GM12878 (cell line): ENCODE data around the gene RASGRF2. TPM values are rescaled to one million over a fixed set of nuclear protein-coding genes. Genes with fewer than 3 reads are reported as not detected.

ENCODE experiments used
- ATAC-seq: fragments of 200-7000 bp; cut with Tn5 transposase; 3 replicates; pipeline ENCODE4 v1.9.1; 2020; ENCODE audit warnings: mild to moderate bottlenecking, moderate library complexity
- BruUV-seq: library from RNA; stranded (reverse); fragments of 400-500 nt; replicated peaks from 2 replicates; lab custom pipeline; 2021; lab: Mats Ljungman, UMichigan
- CTCF ChIA-PET: fragments of 300-600 bp; sonication (Branson Sonifier 250); formaldehyde crosslinking; extraction: SDS; loops from one replicate; lab custom pipeline; 2021; ENCODE audit warnings: inconsistent platforms; lab: Yijun Ruan, JAX
- POLR2A ChIA-PET: fragments of 350-600 bp; formaldehyde crosslinking; extraction: SDS; loops from one replicate; lab custom pipeline; 2021; ENCODE audit warnings: inconsistent platforms; lab: Charles Lee
- RAD21 ChIA-PET: fragments of 300-600 bp; sonication (Branson Sonifier 250); formaldehyde crosslinking; loops from one replicate; lab custom pipeline; 2023; ENCODE audit warnings: antibody characterized with exemption; ENCODE audit not compliant: unreplicated experiment; lab: Charles Lee
- SMC1A ChIA-PET: fragments of 300-600 bp; sonication (Branson Sonifier 250); formaldehyde crosslinking; loops from one replicate; lab custom pipeline; 2023; ENCODE audit not compliant: unreplicated experiment, uncharacterized antibody; lab: Charles Lee
- DNase-seq: peaks from one replicate; pipeline ENCODE4 v3.0.0-alpha.2; 2011; ENCODE audit warnings: low read depth, low spot score
- FAIRE-seq: peaks from 3 replicates; lab custom pipeline; 2011; peaks lifted over from hg19 to GRCh38; lab: Jason Lieb, UNC
- H2AFZ ChIP-seq: 2 replicates; pipeline ENCODE4 v1.6.0; 2011; ENCODE audit warnings: low read depth, low read length, control low read depth; ENCODE audit not compliant: control insufficient read depth
- H3K27ac ChIP-seq: 2 replicates; pipeline ENCODE4 v1.5.1; 2011; ENCODE audit warnings: control low read depth; ENCODE audit not compliant: control insufficient read depth, insufficient read depth
- H3K27me3 ChIP-seq, 2 experiments: replicated peaks in 1 of 2; 2 replicates each; pipeline versions ENCODE4 v1.6.0 to v1.6.1; 2011; ENCODE audit warnings: low read length in 1 of 2; ENCODE audit not compliant: control insufficient read depth in 2 of 2, insufficient read depth in 2 of 2
- H3K36me3 ChIP-seq, 2 experiments: 2 replicates each; pipeline ENCODE4 v1.5.1; 2011; ENCODE audit warnings: low read length in 1 of 2; ENCODE audit not compliant: control insufficient read depth in 2 of 2, insufficient read depth in 2 of 2
- H3K4me1 ChIP-seq: 2 replicates; pipeline ENCODE4 v1.6.1; 2011; ENCODE audit warnings: mild to moderate bottlenecking, low read length, moderate library complexity, mixed read lengths; ENCODE audit not compliant: control insufficient read depth, insufficient read depth
- H3K4me2 ChIP-seq: 2 replicates; pipeline ENCODE4 v1.6.0; 2011; ENCODE audit warnings: control low read depth; ENCODE audit not compliant: control insufficient read depth, insufficient read depth
- H3K4me3 ChIP-seq: fragments of 200-600 bp; sonication (generic); 2 replicates; pipeline ENCODE4 v1.5.1; 2016
- H3K79me2 ChIP-seq: 2 replicates; pipeline ENCODE4 v1.6.0; 2011; ENCODE audit warnings: low read length; ENCODE audit not compliant: control insufficient read depth, insufficient read depth
- H3K9ac ChIP-seq: 2 replicates; pipeline ENCODE4 v1.8.0; 2011; ENCODE audit warnings: low read length, control low read depth, mixed read lengths; ENCODE audit not compliant: control insufficient read depth, insufficient read depth
- H3K9me3 ChIP-seq: replicated peaks from 3 replicates; pipeline ENCODE4 v1.5.1; 2011; ENCODE audit warnings: mild to moderate bottlenecking, low read length; ENCODE audit not compliant: control insufficient read depth, insufficient read depth
- H4K20me1 ChIP-seq: 2 replicates; pipeline ENCODE4 v1.6.0; 2011; ENCODE audit not compliant: control insufficient read depth, insufficient read depth
- CEBPB ChIP-seq, 2 experiments: fragments of 150-350 bp in 1 of 2; IDR thresholded peaks; 2 replicates each; pipeline ENCODE4 v1.6.1; 2012 to 2014; ENCODE audit warnings: low read depth in 2 of 2, low read length in 2 of 2, borderline replicate concordance in 1 of 2, inconsistent platforms in 1 of 2
- EZH2 ChIP-seq: IDR thresholded peaks from 2 replicates; pipeline ENCODE4 v1.6.1; 2012; ENCODE audit warnings: low read depth, mild to moderate bottlenecking, control low read depth, inconsistent platforms, low read length, borderline replicate concordance; ENCODE audit not compliant: control insufficient read depth
- MEF2B ChIP-seq: fragments of 450-650 bp; IDR thresholded peaks from 2 replicates; pipeline ENCODE4 v1.6.1; 2018; ENCODE audit warnings: mild to moderate bottlenecking, moderate library complexity; ENCODE audit not compliant: partially characterized antibody, poor library complexity, severe bottlenecking
- NFIC ChIP-seq: IDR thresholded peaks from 2 replicates; pipeline ENCODE4 v1.6.1; 2012; ENCODE audit warnings: low read depth, mild to moderate bottlenecking, inconsistent platforms, low read length, moderate library complexity
- NFYB ChIP-seq: IDR thresholded peaks from 2 replicates; pipeline ENCODE4 v1.6.1; 2011; ENCODE audit warnings: low read depth, mild to moderate bottlenecking, low read length, improper control_type of control experiment, moderate library complexity; ENCODE audit not compliant: insufficient read depth
- NR2C2 ChIP-seq: IDR thresholded peaks from 2 replicates; pipeline ENCODE4 v1.6.1; 2011; ENCODE audit warnings: borderline replicate concordance, low read depth; ENCODE audit not compliant: control insufficient read depth, insufficient read length
- PAX8 ChIP-seq: fragments of 450-650 bp; IDR thresholded peaks from 2 replicates; pipeline ENCODE4 v1.6.1; 2017; ENCODE audit warnings: mild to moderate bottlenecking, moderate library complexity
- POU2F2 ChIP-seq: IDR thresholded peaks from 3 replicates; pipeline ENCODE4 v1.6.1; 2011; ENCODE audit warnings: low read depth, mild to moderate bottlenecking, low read length, borderline replicate concordance
- SREBF2 ChIP-seq: IDR thresholded peaks from 2 replicates; pipeline ENCODE4 v1.6.1; 2012; ENCODE audit warnings: mild to moderate bottlenecking, low read length
- TBL1XR1 ChIP-seq: IDR thresholded peaks from 2 replicates; pipeline ENCODE4 v1.6.1; 2012; ENCODE audit warnings: low read depth, low read length, improper control_type of control experiment
- WRNIP1 ChIP-seq: IDR thresholded peaks from 2 replicates; pipeline ENCODE4 v1.6.1; 2011; ENCODE audit warnings: low read depth, low read length, improper control_type of control experiment, borderline replicate concordance
- WGBS: methylation state at CpG from one replicate; pipeline ENCODE4 v1.1.6; 2016; ENCODE audit warnings: low lambda C conversion rate; ENCODE audit not compliant: insufficient replicate concordance, insufficient coverage; ENCODE audit errors: missing lambda C conversion rate; 5-methylcytosine and 5-hydroxymethylcytosine counted together
- in situ Hi-C: fragments of 300-500 bp; cut with MboI; formaldehyde crosslinking; loops from 9 replicates; pipeline ENCODE4 v1.14.3; 2018; ENCODE audit warnings: mixed read lengths
- intact Hi-C: fragments of 100-400 bp; cut with micrococcal nuclease; formaldehyde crosslinking; loops from one replicate; pipeline ENCODE4 v1.14.2; 2022; ENCODE audit not compliant: unreplicated experiment
- polyA plus RNA-seq, 11 experiments: library from polyadenylated mRNA; depleted of rRNA in 4 of 11; unstranded in 6 of 11; stranded (reverse) in 5 of 11; fragments of >200 nt; fragmentation: Nextera tagmentation in 4 of 11; fragmentation: Illumina TruSeq in 1 of 11; extraction: Ambion mirVana in 4 of 11; extraction: Trizol in 1 of 11; gene quantifications; 1 replicate in 1 of 11; 2 replicates in 10 of 11; pipeline versions ENCODE4 v1.2.1 to v1.2.3, GENCODE V29; 2011 to 2016; ENCODE audit warnings: inconsistent platforms in 2 of 11, missing spikeins in 2 of 11, low read depth in 1 of 11
- total RNA-seq, 4 experiments: library from RNA; depleted of rRNA in 3 of 4; stranded (reverse); fragments of >200 nt in 3 of 4; fragmentation: Illumina TruSeq in 1 of 4; extraction: Trizol in 1 of 4; gene quantifications; 2 replicates each; pipeline versions ENCODE4 v1.2.1 to v1.2.3, GENCODE V29; 2013 to 2021

The RASGRF2 gene
- total and polyA plus RNA-seq, 10 of the 15 experiments (the other 5 are each of a cell fraction or from before 2014, with no cell fraction given): 0.05 to 0.24 (median 0.07) TPM

DNA sequence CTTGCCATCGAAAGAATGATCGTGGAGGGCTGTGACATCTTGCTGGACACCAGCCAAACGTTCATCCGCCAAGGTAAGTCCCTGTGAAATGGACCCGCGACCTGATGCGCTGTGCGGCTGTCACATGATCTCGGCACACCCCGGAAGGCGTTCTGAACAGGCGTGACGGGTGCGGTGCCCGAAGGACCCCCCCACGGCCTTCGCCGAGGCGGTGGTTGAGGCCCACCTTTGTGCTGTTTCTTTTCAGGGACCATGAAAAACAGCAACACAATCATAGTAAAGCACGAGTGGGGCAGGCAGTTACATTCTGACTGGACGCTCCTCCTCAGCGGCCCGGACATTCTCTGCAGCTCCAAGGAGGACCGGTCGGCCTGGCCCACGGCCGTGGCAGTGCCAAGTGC, 126.7 kb downstream of the RASGRF2 start:
- POLR2A ChIA-PET: no interaction called here
- no peak overlapping the region for H2AFZ ChIP-seq
- no peak for DNase-seq
- intact Hi-C loops (no loop called here), in situ Hi-C loops (no loop called here)
- BruUV-seq: no TSS peak
- H3K27me3 ChIP-seq: no peaks in the 10 kb centered on the region; a peak in 1 of 4 replicates
- H4K20me1 ChIP-seq: no peaks in the 10 kb centered on the region
- ATAC-seq: no peak
- no peak overlapping the region for H3K9ac ChIP-seq
- SMC1A ChIA-PET: no interaction called here
- no peaks in the 10 kb centered on the region for H3K9me3 ChIP-seq
- no peaks in the 10 kb centered on the region for H3K36me3 ChIP-seq
- WGBS: 71% methylated on average over 24 of the region's 27 CpGs
- no peak overlapping the region for H3K4me2 ChIP-seq
- no peak overlapping the region for H3K27ac ChIP-seq
- H3K4me3 ChIP-seq: no peak overlapping the region
- RAD21 ChIA-PET: no interaction called here
- no peaks in the 10 kb centered on the region for H3K79me2 ChIP-seq
- FAIRE-seq: no peak
- H3K4me1 ChIP-seq: no peaks in the 10 kb centered on the region
- CTCF ChIA-PET: no interaction called here
- no peak for TF ChIP-seq WRNIP1
- no peak for TF ChIP-seq TBL1XR1
- no peak for TF ChIP-seq NFYB
- no peak for TF ChIP-seq SREBF2
- TF ChIP-seq POU2F2: no peak
- TF ChIP-seq NR2C2: no peak
- TF ChIP-seq EZH2: no peak
- no peak for TF ChIP-seq PAX8
- TF ChIP-seq MEF2B: no peak
- TF ChIP-seq NFIC: no peak
- TF ChIP-seq CEBPB (IDR thresholded peaks at IDR 0.05; ENCODE audit: borderline replicate concordance in 1 of 2, low read depth in 2 of 2, low read length in 2 of 2): no peak
